DOHH2 (cell line): ENCODE measurements around the gene NDC80.

ENCODE experiments used
- EZH2phosphoT487 ChIP-seq: fragments of 200-600 bp; sonication (generic); IDR thresholded peaks from 2 replicates; pipeline ENCODE4 v1.6.1; 2017; ENCODE audit warnings: borderline replicate concordance, mild to moderate bottlenecking, antibody characterized with exemption, low read length, moderate library complexity, mixed read lengths
- TF ChIP-seq, protein P1 (sequence below): fragments of 200-600 bp; sonication (generic); IDR thresholded peaks from one replicate; pipeline ENCODE4 v1.5.1; 2014; ENCODE audit warnings: antibody characterized with exemption, mild to moderate bottlenecking, low read depth, low read length; ENCODE audit not compliant: poor library complexity, severe bottlenecking

DNA sequence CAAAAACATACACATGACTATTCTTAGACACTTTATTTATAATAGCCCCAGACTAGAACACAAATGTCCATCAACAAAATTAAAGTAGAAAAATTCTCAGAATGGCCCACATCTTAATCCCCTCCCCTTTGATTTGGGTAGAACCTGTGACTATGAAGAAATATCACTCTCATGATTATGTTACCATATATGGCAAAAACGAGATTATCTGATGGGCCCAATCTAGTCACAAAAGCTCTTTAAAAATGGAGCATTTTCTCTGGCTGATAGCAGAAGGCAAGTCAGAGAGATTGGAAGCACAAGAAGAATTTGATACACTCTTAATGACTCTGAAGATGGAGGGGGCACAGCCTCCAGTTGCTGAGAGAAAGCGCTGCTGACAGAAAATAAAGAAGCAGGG, 39.6 kb upstream of the NDC80 start:
- TF ChIP-seq, protein P1, sequence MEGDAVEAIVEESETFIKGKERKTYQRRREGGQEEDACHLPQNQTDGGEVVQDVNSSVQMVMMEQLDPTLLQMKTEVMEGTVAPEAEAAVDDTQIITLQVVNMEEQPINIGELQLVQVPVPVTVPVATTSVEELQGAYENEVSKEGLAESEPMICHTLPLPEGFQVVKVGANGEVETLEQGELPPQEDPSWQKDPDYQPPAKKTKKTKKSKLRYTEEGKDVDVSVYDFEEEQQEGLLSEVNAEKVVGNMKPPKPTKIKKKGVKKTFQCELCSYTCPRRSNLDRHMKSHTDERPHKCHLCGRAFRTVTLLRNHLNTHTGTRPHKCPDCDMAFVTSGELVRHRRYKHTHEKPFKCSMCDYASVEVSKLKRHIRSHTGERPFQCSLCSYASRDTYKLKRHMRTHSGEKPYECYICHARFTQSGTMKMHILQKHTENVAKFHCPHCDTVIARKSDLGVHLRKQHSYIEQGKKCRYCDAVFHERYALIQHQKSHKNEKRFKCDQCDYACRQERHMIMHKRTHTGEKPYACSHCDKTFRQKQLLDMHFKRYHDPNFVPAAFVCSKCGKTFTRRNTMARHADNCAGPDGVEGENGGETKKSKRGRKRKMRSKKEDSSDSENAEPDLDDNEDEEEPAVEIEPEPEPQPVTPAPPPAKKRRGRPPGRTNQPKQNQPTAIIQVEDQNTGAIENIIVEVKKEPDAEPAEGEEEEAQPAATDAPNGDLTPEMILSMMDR: no peak
- no peak for TF ChIP-seq EZH2phosphoT487
